GM21723 (cell line): ENCODE results near the gene JPT2.

Experiments
- ATAC-seq: cut with Tn5 transposase; IDR thresholded peaks from one replicate; pipeline ENCODE4 v1.9.1; 2021; ENCODE audit warnings: mild to moderate bottlenecking, moderate library complexity; ENCODE audit not compliant: unreplicated experiment

Gene JPT2

GRCh38 chr16:1677942-1678499 is at the start of gene JPT2:
TSS of gene JPT2 (plus strand) at chr16:1678279. CDS start at chr16:1678313, 34 bp downstream.
- ATAC-seq = peak; percentile 90

- ATAC-seq = no peak
Observed at GRCh38 chr16:1630450-1631213, 47.4 kb upstream of the JPT2 start.

GRCh38 chr16:1631230-1631629 is 46.8 kb upstream of the JPT2 start:
- ATAC-seq = no peak

- ATAC-seq = no peak
Observed at GRCh38 chr16:1631931-1632637, 46.0 kb upstream of the JPT2 start.

DNA sequence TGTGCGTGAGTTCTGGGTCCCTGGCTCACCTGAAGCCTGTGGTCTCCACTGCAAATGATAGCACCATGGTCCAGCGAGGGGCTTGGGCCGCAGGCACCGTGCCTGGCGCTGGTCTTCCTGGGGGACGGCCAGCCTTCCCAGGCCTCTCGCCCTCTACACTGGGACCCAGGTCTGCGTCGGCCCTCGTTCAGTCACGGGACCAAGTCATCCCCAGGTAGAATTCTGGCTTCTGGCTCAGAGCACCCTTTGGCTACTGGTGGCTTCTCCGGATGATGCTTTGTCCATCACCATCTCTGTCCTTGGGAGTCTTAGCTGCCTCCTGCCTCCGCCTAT is 45.5 kb upstream of the JPT2 start:
- ATAC-seq = no peak

GRCh38 chr16:1633310-1633709 is 44.8 kb upstream of the JPT2 start:
- ATAC-seq = no peak

- no peak for ATAC-seq
Observed at GRCh38 chr16:1634541-1634940, 43.5 kb upstream of the JPT2 start.

GRCh38 chr16:1635070-1635469 is 43.0 kb upstream of the JPT2 start:
- no peak for ATAC-seq

DNA sequence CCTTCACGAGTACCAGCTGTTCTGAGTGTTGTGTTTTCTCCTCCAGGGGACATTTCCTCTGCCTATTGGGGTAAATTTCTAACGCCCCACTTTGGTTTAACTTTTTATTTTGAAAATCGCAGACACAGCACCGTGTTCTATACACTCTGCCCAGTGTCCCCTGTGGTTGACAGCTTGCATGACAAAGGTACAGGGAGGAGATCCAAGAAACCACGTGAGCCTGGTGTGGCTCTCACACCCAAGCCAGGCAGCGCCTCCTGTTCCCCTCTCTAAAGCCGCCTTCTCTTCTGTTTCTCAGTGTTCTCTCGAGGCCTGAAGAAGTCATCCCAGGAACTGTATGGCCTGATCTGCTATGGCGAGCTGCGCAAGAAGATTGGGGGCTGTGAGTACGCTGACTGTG is 40.6 kb upstream of the JPT2 start:
- ATAC-seq = no peak

DNA sequence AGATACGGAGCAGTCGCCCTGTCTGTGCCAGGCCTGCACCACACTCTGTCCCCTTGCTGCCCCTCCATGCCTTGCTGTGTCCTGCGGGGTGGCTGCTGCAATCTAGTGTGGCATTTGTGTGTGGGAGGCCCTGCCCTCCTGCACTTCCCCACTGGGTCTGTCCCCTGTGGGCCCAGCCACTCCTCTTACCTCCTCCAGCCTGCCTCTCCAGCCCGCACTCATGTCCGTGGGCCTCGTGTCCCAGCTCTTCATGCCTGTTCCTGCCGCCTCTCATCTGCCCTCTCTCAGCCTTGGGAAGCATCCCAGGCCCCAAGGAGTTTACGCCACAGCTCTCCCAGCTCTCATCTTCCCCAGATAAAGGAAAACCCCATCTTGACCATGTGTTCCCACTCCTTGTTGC is 39.3 kb upstream of the JPT2 start:
- ATAC-seq = no peak

GRCh38 chr16:1639282-1639681 is 38.8 kb upstream of the JPT2 start:
- no peak for ATAC-seq

DNA sequence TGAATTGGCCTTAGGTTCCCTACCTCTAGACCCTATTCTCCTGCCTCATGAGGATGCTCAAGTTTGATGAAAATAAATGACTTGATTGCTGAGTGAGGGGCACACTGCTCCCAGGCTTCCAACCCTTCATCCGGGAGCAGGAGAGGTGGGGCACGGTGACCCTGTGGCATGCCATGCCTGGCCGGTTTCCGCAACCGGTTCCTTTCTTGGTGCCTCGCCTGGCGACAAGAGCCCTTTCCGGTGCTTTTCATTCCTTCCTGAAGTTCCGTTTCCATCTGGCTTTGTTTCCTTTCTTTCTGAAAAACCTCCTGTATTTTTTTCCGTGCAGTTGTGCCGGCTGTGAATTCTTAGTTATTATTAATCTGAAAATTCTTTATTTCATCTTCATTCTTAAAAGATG is 38.2 kb upstream of the JPT2 start:
- no peak for ATAC-seq

DNA sequence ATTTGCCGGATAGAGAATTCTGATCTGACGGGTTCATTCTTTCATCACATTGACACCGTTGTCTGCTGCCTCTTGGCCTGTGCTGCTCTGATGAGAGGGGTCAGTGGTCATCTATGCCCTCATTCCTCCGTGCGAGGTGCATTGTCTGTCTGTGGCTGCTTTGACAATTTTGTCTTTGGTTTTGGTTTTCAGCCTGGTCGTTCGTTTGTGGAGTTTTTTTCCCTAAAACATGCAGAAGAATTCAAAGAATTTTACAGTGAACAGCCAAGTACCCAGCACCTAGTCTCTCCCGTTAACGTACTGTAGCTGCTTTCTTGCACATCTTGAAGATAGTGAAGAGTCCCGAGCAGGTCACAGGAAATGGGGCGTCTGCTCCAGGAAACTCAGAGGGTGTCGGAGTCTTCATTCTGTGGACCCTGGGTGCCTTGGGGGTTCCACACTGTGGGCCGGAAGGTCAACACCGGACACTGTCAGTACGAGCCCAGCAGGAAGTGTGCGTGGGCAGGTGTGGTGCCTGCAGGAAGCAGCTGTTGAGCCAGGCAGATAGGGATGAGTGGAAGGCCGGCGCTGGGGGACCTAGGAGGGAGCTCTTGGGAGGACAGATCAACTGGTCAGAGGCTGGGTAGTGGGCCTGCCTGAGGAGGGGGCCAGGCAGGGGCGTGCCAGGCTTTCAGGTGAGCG is 37.7 kb upstream of the JPT2 start:
- no peak for ATAC-seq

GRCh38 chr16:1641261-1641660 is 36.8 kb upstream of the JPT2 start:
- ATAC-seq = no peak

GRCh38 chr16:1642148-1642547 is 35.9 kb upstream of the JPT2 start:
- no peak for ATAC-seq

DNA sequence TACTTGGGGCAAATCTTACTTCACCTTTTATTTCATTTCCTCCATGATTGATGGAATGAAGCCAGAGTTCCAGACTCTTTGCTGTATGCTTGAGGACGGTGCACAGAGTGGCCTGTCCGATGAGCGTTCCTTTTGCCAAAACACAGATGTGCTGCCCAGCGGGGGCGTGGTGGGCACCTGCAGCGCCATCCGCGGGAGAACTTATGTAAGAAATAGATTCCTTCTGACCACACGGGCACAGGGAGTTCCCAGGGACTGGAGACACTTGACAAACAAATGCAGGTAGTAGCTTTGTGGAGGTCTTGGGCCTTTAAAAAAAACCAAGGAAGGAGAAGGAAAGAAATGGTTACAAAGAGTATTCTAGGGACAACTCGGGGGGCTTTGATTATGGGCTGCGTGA is 35.3 kb upstream of the JPT2 start:
- ATAC-seq = no peak

DNA sequence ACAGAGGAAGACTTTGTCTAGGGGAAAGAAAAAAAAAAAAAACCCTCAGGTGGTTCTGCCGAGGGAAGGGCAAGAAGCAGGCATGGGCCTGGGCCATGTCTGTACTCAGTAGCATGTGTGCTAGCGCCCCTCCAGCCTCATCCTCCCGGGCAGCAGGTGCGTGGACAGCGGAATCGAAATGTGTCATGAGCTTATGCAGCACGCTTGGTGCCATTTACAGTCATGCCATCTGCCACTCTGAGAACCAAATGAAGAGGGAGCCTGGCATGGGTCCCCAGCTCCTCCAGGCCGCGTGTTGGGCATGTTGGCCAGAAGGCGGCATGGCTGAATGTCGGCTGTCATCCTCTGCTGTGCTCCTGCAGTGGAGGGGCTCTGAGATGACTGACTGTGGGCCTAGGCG is 34.6 kb upstream of the JPT2 start:
- ATAC-seq = no peak

DNA sequence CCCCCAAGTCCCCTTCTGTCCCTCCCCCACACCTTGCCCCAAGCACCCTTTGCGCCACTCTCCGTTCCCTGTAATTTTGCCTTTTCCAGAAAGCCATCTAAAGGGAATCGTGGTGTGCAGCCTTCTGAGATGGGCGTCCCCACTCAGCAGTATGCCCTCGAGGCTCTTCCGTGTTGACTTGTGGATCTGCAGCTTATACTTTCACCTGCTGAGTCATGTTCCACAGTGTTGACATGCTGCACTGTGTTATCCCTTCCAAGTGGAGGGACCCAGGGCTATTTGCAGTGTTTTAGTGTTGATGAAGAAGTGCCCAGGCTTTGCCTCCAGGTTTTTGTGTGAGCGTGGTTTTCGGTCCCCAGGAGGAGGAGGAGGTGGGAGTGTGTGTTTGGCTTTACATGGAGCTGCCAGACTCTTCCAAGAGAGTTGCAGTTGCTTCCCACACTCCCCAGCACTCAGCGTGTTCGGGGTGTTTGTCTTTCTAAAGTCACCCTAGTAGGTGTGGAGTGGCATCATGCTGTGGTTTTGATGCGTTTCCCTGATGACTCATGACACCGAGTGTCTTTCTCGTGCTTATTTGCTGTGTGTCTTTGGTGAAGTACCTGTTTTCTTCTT is 32.1 kb upstream of the JPT2 start:
- ATAC-seq = no peak

- no peak for ATAC-seq
Observed at GRCh38 chr16:1647856-1648255, 30.2 kb upstream of the JPT2 start.

GRCh38 chr16:1650131-1650530 is 27.9 kb upstream of the JPT2 start:
- no peak for ATAC-seq
